HG03442 (cell line): ENCODE measurements around the gene NSRP1.
"Not testable (repeated sequence)": the region's sequence is repeated elsewhere in the genome, so short reads cannot be mapped to it uniquely, and the experiment has no call there.

Experiments used
- ATAC-seq: cut with Tn5 transposase; IDR thresholded peaks from one replicate; pipeline ENCODE4 v1.9.1; 2021; ENCODE audit warnings: mild to moderate bottlenecking, moderate library complexity; ENCODE audit not compliant: unreplicated experiment

NSRP1 gene

DNA sequence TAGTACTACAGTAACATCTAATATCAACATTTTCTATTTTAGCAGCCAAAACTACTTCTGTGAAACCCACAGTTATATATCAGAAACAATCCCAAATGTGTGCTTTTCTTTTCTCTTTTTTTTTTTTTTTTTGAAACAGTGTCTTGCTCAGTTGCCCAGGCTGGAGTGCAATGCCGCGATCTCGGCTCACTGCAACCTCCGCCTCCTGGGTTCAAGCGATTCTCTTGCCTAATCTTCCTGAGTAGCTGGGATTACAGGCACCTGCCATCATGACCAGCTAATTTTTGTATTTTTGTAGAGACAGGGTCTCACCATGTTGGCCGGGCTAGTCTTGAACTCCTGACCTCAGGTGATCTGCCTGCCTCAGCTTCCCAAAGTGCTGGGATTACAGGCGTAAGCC is 2.0 kb downstream of the NSRP1 start:
- ATAC-seq = not testable (repeated sequence)

DNA sequence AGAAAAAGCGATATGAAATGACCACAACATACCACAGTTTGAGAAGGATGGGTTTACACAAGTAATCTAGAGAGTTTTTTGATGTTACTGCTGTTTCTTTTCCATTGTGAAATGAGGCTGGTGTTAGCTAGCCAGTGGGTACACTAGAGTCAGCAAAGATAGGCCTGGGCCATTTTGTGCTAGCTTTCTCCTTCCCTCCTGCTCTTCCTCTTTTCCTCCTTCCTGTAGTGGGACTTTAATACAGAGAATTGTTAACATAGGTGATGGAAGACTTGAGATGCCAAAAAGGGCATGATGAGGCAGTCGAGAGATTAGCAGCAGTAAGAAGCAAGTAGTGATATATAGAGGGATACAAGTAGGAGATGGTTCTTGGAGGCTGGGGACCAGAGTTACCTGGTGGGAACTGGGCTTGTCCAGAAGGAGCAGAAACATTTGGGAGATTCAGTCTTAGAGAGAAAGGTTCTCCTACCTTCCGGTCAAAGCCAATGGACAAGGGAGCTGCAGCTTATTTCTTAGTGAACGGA is 7.7 kb downstream of the NSRP1 start:
- no peak for ATAC-seq

DNA sequence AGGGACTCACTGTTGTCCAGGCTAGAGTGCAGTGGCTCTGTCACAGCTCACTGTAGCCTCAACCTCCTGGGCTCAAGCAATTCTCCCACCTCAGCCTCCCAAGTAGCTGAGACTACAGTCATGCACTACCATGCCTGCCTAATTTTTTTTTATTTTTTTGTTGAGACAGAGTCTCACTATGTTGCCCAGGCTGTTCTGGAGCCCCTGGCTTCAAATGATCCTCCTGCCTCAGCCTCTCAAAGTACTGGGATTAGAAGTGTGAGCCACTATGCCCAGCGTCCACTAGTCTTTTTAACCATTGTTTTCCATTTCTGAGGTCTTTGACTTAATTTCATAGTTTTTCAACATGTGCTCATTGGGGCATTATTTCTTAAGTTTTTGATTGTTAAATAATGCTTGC is 13.5 kb downstream of the NSRP1 start:
- ATAC-seq = no peak

DNA sequence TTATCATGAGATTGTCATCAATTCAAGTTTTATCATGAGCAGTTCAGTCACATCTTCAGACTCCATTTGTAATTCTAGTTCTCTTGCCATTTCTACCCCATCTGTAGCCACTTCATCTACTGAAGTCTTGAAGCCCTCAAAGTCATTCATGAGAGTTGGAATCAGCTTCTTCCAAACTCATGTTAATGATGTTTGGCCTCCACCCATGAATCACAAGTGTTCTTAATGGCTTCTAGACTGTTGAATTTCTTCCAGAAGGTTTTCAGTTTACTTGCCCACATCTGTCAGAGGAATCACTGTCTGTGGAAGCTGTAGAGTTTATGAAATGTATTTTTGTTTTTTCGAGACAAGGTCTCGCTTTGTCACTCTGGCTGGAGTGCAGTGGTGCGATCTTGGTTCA is 16.0 kb downstream of the NSRP1 start:
- ATAC-seq = no peak

DNA sequence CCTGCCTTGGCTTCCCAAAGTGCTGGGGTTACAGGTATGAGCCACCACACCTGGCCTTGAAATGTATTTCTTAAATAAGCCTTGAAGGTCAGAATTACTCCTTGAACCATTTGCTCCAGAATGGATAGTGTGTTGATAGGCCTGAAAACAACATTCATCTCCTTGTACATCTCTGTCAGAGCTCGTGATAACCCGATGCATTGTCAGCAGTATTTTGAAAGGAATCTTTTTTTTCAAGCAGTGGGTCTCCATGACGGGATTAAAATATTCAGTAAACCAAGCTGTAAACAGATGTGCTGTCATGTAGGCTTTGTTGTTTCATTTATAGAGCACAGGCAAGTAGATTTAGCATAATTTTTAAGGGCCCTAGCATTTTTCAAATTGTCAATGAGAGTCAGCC is 16.6 kb downstream of the NSRP1 start:
- ATAC-seq = no peak

DNA sequence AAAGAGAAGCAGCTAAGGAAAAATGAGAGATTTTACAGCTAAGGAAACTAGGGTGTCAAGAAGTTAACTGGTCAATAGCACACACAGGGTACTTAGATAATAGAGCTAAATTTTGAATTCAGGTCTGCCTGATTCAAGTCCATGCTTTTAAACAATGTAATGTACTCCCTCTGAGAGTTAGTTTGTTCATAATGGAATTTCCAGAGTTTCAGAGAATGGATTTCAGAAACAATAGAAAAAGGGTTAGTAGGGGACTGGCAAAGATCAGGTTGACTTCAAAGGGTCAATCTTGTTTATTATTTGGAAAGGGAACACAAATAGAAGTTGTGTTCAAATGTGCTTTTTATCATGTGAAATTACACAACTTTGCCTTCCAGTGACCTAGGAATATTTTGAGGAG is 17.9 kb downstream of the NSRP1 start:
- no peak for ATAC-seq

DNA sequence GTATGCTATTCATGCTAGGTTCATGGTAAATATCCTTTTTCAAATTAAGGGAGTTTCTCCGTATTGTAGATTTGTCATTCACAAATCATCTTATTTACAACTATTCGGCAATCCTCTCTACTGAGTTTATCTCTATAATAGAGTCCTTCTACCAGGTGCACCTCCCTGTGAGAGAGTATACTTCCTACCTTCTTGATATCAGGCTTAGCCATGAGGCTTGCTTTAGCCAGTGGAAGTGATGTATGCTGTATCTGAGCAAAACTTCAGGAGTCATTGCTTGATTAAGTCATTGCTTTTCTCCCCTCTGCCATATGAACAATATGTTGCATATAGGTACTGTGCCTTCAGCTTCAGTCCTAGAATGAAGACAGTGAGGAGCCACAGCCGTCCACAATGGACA is 20.5 kb downstream of the NSRP1 start:
- ATAC-seq = no peak

DNA sequence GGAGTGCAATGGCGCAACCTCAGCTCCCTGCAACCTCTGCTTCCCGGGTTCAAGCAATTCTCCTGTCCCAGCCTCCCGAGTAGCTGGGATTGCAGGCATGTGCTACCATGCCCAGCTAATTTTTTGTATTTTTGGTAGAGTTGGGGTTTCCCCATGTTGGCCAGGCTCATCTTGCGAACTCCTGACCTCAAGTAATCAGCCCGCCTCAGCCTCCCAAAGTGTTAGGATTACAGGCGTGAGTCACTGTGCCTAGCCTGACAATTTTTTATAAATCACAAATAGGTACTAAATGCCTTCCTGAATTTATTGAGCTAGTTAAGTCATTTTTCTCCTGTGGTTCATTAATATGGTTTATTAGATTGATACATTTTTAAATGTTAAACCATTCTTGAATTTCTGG is 31.2 kb downstream of the NSRP1 start:
- ATAC-seq = not testable (repeated sequence)

DNA sequence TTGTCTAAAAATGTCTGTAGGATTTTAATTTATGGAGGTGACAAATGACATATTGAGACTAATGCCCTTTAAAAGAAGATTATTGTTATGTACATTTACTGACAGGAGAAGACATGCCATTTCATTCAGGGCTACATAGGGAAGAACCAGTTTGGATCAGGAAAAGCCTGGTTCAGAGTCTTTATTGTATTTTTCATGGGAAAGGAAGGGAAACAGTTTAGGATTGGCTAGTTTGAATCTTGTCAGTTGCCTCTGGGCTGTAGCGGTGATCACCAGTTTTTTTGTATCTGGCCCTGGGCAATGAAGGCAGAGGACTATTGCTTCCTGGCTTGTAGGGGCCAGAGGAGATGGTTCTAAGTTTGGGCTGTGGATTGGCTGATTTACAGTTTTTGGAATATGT is 31.8 kb downstream of the NSRP1 start:
- ATAC-seq = no peak

DNA sequence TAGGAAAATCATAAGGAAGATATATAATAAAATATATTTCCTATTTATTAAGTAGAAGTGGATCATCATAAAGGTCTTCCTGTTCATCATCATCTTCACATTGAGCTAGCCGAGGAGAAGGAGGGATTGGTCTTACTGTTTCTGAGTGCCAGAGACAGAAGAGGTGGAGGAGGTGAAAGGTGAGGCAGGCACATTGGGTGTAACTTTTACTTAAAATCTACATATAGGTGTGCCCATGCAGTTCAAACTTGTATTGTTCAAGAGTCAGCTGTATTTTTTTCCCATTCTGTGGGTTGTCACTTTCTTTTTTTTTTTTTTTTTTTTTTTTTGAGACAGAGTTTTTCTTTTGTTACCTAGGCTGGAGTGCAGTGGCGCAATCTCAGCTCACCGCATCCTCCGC is 34.9 kb downstream of the NSRP1 start:
- no peak for ATAC-seq

DNA sequence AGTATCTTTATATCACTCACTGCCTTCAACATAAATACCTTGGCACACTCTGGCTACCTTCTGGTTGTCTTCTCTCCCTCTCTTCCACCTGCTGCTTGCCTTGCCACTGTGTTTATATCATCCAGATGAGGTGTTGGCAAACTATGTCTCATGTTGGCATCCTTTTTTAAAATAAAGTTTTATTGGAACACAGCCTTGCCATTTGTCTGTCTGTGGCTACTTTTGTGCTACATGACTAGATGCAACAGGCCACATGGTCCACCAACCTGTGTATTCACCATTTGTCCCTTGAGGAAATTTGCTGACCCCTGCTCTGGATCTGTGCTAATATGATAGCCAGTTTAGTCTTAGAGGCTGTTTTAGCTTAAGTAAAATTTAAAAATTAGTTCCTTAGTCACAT is 36.8 kb downstream of the NSRP1 start:
- ATAC-seq = no peak

DNA sequence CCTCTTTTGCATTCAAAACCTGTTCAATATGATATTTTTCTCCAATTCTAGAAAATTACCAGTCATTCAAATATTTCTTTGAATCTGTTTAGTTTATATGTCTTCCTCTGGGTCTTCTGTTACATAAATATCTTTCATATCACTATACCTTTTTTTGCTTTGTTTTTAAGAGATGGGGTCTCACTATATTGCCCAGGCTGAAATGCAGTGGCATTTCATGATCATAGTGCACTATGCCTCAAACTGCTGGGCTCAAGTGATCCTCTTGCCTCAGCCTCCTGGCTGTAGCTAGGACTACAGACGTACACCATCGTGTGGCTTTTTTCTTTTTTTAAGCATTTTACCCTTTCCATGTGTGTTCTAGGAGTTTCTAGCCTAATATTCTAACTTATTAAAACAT is 38.8 kb downstream of the NSRP1 start:
- no peak for ATAC-seq

DNA sequence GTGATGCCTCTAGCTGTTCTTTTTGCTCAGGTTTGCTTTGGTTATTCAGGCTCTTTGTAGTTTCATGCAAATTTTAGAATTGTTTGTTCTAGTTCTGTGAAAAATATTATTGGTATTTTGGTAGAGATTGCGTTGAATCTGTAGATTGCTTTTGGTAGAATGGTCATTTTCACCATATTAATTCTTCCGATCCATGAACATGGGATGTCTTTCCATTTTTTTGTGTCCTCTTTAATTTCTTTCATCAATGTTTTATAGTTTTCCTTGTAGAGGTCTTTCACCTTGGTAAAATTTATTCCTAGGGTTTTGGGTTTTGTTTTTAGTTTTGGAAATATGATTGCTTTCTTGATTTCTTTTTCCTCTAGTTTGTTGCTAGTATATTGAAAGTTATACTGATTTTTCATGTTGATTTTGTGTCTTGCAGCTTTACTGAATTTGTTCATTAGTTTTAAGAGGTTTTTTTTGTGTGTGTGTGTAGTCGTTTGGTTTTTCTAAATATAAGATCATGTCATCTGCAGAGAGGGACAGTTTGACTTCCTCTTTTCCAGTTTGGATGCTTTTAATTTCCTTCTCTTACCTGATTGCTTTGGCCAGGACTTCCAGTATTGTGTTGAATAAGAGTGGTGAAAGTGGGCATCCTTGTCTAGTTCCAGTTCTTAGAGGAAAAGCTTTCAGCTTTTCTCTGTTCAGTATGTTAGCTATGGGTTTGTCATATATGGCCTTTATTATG is 42.4 kb downstream of the NSRP1 start:
- no peak for ATAC-seq

DNA sequence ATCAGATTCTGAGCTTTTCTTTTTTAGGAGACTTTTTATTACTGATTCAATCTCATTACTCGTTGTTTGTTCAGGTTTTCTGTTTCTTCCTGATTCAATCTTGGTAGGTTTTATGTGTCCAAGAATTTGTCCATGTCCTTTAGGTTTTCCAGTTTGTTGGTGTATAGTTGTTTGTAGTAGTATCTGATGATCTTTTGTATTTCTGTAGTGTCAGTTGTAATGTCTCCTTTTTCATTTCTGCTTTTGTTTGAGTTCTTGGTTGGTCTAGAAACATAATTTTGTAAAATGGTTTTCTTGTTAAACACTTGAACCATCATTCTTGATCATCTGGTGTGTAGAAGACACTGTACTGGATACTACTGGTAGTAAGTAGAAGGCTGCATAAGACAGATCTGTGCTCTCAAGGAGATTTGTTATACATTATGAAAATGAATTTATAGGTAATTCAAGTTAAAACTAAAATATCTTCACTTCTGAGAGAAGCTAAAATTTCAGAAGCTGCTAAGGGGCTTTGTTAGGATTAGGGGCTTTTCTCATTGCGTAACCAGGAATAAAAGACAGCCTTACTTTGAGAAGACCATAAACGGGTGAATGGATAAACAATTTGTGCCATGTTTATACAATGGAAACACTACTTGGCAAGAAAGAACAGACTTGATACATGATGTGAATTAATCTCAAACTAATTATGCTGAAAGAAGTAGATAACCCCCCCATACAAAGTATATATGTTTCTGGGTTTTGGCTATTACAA is 44.0 kb downstream of the NSRP1 start:
- ATAC-seq = no peak

DNA sequence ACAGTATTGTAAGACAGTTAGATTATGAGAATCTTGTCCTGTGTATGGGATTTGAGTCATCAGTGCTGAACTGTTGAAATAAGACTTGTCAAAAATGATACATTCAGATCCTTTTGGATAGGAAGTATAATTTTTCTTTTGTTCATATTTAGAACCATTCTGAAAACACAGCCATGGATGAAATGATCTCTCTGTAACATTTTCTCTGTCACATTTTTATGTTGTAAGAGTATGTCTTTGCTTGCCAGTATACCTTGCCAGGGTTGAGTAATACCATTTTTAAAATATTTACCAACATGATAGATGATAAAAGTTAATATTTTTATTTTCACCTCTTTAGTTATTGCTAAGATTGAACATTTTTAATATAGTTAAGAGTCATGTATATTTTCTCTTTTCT is 45.0 kb downstream of the NSRP1 start:
- no peak for ATAC-seq

DNA sequence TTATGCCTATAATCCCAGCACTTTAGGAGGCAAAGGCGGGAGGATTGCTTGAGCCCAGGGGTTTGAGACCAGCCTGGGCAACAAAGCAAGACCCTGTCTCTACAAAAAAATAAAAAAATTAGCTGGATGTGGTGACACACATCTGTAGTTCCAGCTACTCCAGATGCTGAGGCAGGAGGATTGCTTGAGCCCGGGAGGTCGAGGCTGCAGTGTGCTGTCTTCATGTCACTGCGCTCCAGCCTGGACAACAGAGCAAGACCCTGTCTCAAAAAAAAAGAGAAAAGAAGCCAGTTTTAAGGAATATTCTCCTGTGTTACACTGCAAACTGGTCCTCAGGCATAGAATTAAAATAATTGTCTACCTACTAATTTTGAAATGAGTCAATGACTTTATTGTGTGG is 47.9 kb downstream of the NSRP1 start:
- ATAC-seq = no peak

DNA sequence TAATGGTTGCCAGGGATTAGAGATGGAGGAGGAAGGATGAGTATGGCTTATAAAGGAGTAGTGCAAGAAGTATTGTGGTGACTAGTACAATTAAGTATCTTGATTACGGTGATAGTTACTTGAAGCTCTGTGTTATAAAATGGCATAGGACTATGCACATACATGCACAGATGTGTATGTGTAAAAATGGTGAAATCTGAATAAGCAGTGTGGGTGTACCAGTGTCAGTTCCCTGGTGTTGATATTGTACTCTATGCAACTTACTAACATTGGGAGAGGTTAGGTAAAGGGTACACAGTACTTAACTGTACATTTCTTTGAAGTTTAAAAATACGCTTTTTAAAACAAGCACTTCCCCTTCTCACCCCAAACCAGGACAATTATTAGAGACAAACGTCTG is 48.5 kb downstream of the NSRP1 start:
- no peak for ATAC-seq

DNA sequence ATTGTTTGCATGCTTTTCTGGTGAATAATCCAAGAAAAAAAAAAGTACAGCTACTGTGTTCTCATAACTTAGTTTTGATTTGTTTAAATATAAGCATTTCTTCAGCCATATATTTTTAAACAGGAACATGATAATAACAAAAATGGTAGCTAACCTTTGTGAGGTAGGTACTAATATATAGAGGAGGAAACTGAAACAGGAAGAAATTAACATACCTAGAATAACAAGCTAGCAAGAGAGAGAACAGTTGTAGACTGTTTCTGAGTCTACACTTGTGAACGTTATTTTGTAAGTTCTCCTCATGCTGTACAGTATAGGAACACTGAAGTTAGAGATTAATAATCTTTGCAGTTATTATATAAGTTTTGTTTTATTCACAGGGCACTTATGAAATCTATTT is 49.3 kb downstream of the NSRP1 start:
- no peak for ATAC-seq

DNA sequence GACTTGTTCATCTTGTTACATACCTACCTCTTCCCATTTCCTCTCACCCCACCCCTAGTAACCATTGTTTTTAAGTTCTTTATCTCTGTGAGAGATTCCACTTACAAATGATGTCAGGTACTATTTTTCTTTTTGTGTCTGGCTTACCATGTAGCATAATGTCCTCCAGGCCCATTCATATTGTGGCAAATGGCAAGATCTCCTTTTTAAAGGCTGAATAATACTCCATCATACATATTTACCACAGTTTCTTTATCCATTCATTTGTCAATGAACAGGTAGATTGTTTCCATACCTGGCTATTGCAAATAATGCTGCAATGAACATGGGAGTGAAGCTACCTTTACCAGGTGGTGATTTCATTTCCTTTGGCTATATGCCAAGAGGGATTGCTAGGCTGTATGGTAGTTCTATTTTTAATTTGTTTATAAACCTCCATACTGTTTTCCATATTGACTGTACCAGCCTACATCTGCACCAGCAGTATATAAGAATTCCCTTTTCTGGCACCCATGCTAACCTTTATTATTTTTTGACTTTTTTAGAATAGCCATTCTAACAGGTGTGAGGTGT is 53.9 kb downstream of the NSRP1 start:
- no peak for ATAC-seq

DNA sequence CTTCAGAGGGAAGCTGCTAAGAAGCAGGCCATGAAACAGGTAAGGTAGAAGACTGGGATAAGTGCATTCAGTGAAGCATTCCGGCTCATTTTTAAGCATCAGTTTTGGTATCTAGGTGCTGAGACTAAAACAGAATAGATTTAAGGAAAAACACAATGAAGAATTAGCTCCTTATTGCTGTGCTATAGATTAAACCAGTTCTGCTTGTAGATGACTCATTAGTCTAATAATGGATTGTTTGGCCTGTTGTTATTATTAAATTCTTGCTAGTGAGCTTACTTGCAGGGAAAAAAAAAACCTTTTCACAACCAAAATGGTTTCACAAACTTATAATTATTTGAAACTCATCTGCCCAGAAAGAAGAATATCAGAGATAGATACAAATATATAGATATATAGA is 55.9 kb downstream of the NSRP1 start:
- ATAC-seq = no peak

DNA sequence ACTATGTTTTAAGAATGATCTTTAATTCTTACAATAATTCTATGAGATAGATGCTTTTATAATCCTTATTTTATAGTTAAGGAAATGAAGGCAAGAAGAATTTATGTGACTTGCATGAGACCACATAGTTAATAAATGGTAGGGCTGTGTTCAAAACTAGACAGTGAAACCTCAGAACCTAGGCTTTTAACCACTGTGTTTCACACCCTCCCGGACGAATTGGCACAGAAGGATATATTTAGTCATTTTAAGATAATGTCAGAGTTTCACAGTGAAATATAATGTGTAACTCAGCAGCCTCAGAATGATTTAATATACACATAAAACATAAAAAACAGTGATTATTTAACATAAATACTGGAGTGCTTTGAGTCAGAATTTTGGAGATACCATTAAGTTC is 57.0 kb downstream of the NSRP1 start:
- no peak for ATAC-seq

DNA sequence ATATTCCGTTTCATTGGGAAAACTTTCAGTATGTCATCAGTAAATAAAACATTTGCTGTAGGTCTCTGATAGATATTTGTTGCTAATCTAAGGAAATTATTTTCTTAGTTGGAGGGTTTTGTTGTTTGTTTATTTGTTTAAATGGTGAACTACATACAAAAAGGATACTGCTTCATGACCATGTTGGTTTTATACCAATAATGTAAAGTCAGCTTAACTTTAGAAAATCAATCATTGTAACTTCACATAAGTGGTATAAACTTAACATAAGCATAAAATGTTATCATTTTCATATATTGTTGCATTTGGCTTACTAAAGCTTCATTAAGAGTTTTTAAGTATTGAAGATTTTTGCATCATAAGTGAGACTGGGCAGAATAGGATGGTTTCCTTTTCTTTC is 57.9 kb downstream of the NSRP1 start:
- ATAC-seq = no peak
